ENCODE data around the gene GLOD5.

Gene GLOD5

DNA sequence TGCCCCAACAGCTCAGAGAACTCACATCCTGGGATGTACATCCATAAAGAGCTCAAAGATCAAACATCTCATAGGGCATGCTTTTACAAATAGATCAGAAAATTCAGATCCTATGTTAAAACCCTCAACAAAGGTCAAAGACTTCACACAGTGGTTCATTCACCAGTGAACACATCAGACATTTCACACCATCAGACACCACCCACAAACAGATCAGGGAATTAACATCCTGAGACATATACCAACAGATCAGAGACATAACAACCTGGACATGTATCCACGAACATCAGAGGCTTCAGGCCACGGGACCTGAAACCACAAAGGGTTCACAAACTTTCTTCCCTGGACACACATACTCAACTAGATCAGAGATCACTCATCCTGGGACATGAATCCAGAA, 41.6 kb upstream of the GLOD5 start:
- TF ChIP-seq, protein P1, sequence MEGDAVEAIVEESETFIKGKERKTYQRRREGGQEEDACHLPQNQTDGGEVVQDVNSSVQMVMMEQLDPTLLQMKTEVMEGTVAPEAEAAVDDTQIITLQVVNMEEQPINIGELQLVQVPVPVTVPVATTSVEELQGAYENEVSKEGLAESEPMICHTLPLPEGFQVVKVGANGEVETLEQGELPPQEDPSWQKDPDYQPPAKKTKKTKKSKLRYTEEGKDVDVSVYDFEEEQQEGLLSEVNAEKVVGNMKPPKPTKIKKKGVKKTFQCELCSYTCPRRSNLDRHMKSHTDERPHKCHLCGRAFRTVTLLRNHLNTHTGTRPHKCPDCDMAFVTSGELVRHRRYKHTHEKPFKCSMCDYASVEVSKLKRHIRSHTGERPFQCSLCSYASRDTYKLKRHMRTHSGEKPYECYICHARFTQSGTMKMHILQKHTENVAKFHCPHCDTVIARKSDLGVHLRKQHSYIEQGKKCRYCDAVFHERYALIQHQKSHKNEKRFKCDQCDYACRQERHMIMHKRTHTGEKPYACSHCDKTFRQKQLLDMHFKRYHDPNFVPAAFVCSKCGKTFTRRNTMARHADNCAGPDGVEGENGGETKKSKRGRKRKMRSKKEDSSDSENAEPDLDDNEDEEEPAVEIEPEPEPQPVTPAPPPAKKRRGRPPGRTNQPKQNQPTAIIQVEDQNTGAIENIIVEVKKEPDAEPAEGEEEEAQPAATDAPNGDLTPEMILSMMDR (IDR thresholded peaks at IDR 0.05; ENCODE audit: low read depth, low read length), result no peak
- no peak overlapping the region for H3K4me3 ChIP-seq (ENCODE audit: low read depth, low read length)
- in situ Hi-C loops (cut with HindIII; ENCODE audit: low sequenced_read_pairs), result no loop called here
- no peak for DNase-seq (ENCODE audit: low read depth, low spot score)

DNA sequence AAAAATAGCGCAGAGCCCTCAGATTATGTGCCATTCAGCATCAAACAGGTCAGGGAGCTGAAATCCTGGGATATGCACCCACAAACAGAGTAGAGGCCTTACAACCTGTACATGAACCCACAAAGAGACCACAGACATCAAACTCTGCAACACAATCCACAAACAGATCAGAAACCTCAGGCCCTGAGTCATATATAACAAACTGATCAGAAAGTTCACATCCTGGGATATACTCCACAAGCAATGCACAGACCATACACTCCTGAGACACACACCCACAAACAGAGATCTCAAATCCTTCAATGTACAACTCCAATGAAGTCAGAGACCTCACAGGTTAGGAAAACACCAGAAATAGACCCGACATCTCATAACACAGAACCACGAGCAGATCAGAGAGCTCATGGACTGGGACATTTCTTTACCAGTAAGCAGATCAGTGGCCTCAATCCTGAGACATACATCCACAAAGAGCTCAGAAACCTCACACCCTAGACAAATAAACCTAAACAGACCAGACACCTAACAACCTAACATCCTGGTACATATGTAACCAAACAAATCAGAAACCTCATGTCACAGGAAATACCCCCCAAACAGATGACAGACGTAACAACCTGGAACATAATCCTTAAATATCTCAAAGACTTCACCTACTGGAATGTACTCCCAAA, 40.8 kb upstream of the GLOD5 start:
- DNase-seq (ENCODE audit: low read depth, low spot score), result no peak
- TF ChIP-seq, protein P1 (IDR thresholded peaks at IDR 0.05; ENCODE audit: low read depth, low read length), result no peak
- in situ Hi-C loops (cut with HindIII; ENCODE audit: low sequenced_read_pairs), result no loop called here
- no peak overlapping the region for H3K4me3 ChIP-seq (ENCODE audit: low read depth, low read length)

DNA sequence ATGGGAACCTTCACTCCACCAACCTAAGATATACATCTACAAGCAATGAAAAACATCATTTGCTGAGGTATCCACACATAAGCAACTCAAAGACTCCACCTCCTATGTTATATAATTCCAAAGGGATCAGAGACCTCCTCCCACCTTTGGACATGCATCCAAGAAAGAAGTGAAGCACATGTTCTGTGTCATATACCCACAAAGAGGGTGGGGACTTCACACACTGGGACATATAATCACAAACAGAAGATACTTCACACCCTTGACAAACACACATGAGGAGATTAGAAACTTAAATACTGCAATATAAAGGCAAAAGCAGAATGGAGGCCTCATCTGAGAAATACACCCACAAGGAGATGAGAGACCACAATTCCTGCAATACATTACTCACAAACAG, 39.6 kb upstream of the GLOD5 start:
- TF ChIP-seq, protein P1 (IDR thresholded peaks at IDR 0.05; ENCODE audit: low read depth, low read length), result no peak
- in situ Hi-C loops (cut with HindIII; ENCODE audit: low sequenced_read_pairs), result no loop called here
- DNase-seq (ENCODE audit: low read depth, low spot score), result no peak
- no peak overlapping the region for H3K4me3 ChIP-seq (ENCODE audit: low read depth, low read length)

DNA sequence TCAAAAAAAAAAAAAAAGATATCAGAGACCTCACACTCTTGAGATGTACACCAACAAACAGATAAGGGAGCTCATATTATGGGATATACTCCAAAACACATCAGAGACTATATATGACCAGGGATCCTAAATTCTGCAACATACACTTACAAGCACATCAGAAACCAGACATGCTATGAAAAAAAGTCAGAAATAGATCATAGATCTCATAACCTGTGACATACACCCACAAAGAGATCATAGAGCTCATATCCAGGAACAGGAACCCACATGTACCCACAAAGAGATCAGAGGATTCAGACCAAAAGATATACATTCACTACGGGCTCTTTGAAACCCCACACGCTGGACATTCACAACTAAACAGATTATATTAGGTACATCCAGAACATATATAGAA, 35.0 kb upstream of the GLOD5 start:
- no peak for DNase-seq (ENCODE audit: low read depth, low spot score)
- no peak overlapping the region for H3K4me3 ChIP-seq (ENCODE audit: low read depth, low read length)
- in situ Hi-C loops (cut with HindIII; ENCODE audit: low sequenced_read_pairs), result no loop called here
- TF ChIP-seq, protein P1 (IDR thresholded peaks at IDR 0.05; ENCODE audit: low read depth, low read length), result no peak

DNA sequence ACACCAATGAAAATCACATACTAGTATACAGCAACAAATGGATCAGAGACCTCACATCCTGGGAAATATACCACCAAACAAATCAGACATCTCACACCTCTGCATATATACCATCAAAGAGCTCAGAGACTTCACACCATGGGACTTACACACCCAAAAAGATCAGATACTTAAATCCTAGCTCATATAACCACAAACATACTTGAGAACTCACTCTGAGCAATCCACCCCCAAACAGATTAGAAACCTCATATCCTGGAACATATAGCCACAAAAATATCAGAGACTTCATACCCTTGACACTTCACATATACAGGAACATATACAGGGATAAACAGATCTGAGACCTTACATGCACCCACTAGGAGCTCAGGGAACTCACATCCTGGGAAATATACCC, 32.9 kb upstream of the GLOD5 start:
- DNase-seq (ENCODE audit: low read depth, low spot score), result no peak
- in situ Hi-C loops (cut with HindIII; ENCODE audit: low sequenced_read_pairs), result no loop called here
- TF ChIP-seq, protein P1 (IDR thresholded peaks at IDR 0.05; ENCODE audit: low read depth, low read length), result no peak
- no peak overlapping the region for H3K4me3 ChIP-seq (ENCODE audit: low read depth, low read length)

DNA sequence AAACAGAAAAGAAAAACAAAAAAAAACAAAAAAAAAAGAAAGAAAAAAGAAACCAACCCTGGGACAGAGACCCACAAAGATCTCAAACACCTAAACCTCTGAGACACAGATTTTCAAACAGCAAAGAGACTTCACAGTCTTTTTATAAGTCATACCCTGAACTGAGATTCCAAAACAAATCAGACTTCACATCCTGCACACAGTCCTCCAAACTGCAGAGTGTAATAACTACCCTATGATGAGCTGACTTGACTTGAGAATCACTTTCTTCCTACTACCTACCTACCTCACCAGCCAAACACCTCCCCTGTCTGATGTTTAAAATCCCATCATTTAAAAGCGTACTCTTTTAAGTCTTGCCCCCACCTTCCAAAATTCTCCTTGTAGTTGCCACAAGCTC, 25.2 kb upstream of the GLOD5 start:
- DNase-seq (ENCODE audit: low read depth, low spot score), result no peak
- in situ Hi-C loops (cut with HindIII; ENCODE audit: low sequenced_read_pairs), result no loop called here
- H3K4me3 ChIP-seq (ENCODE audit: low read depth, low read length), result peak overlapping the region; percentile 37
- TF ChIP-seq, protein P1 (IDR thresholded peaks at IDR 0.05; ENCODE audit: low read depth, low read length), result no peak

DNA sequence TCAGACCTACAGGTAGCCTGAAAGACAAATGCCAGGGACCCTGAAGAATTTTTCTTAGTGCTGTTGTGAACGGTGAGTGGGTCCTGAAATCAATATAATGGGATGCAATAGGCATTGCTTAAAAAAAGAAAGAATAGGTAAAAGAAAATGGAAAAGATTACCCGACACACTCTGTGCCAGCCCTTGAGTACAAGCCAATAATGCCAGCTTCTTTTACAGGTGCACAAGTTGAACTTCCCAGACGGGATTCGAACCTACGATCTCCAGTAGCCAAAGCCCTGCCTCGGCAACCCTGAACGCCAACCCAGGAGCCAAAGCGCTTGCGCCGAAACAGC, 24.7 kb upstream of the GLOD5 start:
- no peak for DNase-seq (ENCODE audit: low read depth, low spot score)
- TF ChIP-seq, protein P1 (IDR thresholded peaks at IDR 0.05; ENCODE audit: low read depth, low read length), result no peak
- H3K4me3 ChIP-seq (ENCODE audit: low read depth, low read length), result peak overlapping the region; percentile 37
- in situ Hi-C loops (cut with HindIII; ENCODE audit: low sequenced_read_pairs), result no loop called here

Measured in astrocyte of the spinal cord (primary cell).